GM23248 (cell line): ENCODE measurements around the gene TMC5. TPM values are rescaled to one million over a fixed set of nuclear protein-coding genes. Genes with fewer than 3 reads are reported as not detected.

ENCODE experiments used
- DNase-seq: peaks from one replicate; pipeline ENCODE4 v3.0.0-alpha.2; 2015
- H2AFZ ChIP-seq: fragments of 200-600 bp; sonication (generic); 2 replicates; pipeline ENCODE4 v1.6.1; 2016; ENCODE audit warnings: antibody characterized with exemption
- H3F3A ChIP-seq: fragments of 200-600 bp; sonication (generic); 2 replicates; pipeline ENCODE4 v1.6.1; 2016; ENCODE audit warnings: mild to moderate bottlenecking, antibody characterized with exemption, mixed run types; ENCODE audit not compliant: insufficient read depth
- H3K27ac ChIP-seq: fragments of 200-600 bp; sonication (generic); 2 replicates; pipeline ENCODE4 v1.5.1; 2016; ENCODE audit warnings: mild to moderate bottlenecking
- H3K27me3 ChIP-seq: fragments of 200-600 bp; sonication (generic); replicated peaks from 2 replicates; pipeline ENCODE4 v1.6.1; 2016; ENCODE audit warnings: mild to moderate bottlenecking; ENCODE audit not compliant: insufficient read depth
- H3K36me3 ChIP-seq: fragments of 200-600 bp; sonication (generic); 2 replicates; pipeline ENCODE4 v1.6.1; 2016; ENCODE audit warnings: low read depth, mild to moderate bottlenecking
- H3K4me1 ChIP-seq: fragments of 200-600 bp; sonication (generic); 2 replicates; pipeline ENCODE4 v1.6.1; 2016; ENCODE audit warnings: mild to moderate bottlenecking; ENCODE audit not compliant: insufficient read depth
- H3K4me2 ChIP-seq: fragments of 200-600 bp; sonication (generic); one replicate; pipeline ENCODE4 v1.6.1; 2016; ENCODE audit warnings: mild to moderate bottlenecking; ENCODE audit not compliant: unreplicated experiment
- H3K4me3 ChIP-seq: fragments of 200-600 bp; sonication (generic); 2 replicates; pipeline ENCODE4 v1.5.1; 2016; ENCODE audit warnings: mild to moderate bottlenecking
- H3K79me2 ChIP-seq: fragments of 200-600 bp; sonication (generic); 2 replicates; pipeline ENCODE4 v1.6.1; 2016; ENCODE audit warnings: mild to moderate bottlenecking; ENCODE audit not compliant: insufficient read depth
- H3K9ac ChIP-seq: fragments of 200-600 bp; sonication (generic); 2 replicates; pipeline ENCODE4 v1.6.1; 2016; ENCODE audit warnings: mild to moderate bottlenecking
- H3K9me2 ChIP-seq: fragments of 200-600 bp; sonication (generic); 2 replicates; pipeline ENCODE4 v1.6.1; 2016; ENCODE audit warnings: mixed run types, mild to moderate bottlenecking, moderate library complexity; ENCODE audit not compliant: insufficient read depth
- H3K9me3 ChIP-seq: fragments of 200-600 bp; sonication (generic); one replicate; pipeline ENCODE4 v1.6.1; 2017; ENCODE audit warnings: low read depth
- H4K20me1 ChIP-seq: fragments of 200-600 bp; sonication (generic); 2 replicates; pipeline ENCODE4 v1.6.0; 2016; ENCODE audit not compliant: insufficient read depth
- EZH2 ChIP-seq: fragments of 200-600 bp; sonication (generic); IDR thresholded peaks from 2 replicates; pipeline ENCODE4 v1.6.1; 2018; ENCODE audit warnings: antibody characterized with exemption, mild to moderate bottlenecking; ENCODE audit not compliant: insufficient read depth, poor library complexity, severe bottlenecking
- EZH2phosphoT487 ChIP-seq: fragments of 200-600 bp; sonication (generic); IDR thresholded peaks from 2 replicates; pipeline ENCODE4 v1.6.1; 2018; ENCODE audit warnings: antibody characterized with exemption, moderate library complexity, mild to moderate bottlenecking, low read depth; ENCODE audit not compliant: insufficient read depth
- WGBS, 2 experiments: methylation state at CpG; one replicate each; pipeline ENCODE4 v1.1.6; 2015 to 2017; ENCODE audit warnings: low lambda C conversion rate in 2 of 2, low coverage in 1 of 2; ENCODE audit errors: missing lambda C conversion rate in 2 of 2; 5-methylcytosine and 5-hydroxymethylcytosine counted together
- in situ Hi-C: fragments of 300-500 bp; cut with MboI; formaldehyde crosslinking; loops from 2 replicates; pipeline ENCODE4 v1.15.0; 2020
- polyA plus RNA-seq: library from polyadenylated mRNA; unstranded; fragments of >200 nt; fragmentation: Nextera tagmentation; extraction: Ambion mirVana; gene quantifications from 2 replicates; pipeline ENCODE4 v1.2.1, GENCODE V29; 2016
- total RNA-seq: library from RNA; depleted of rRNA; stranded (reverse); fragments of >200 nt; shearing (Covaris generic); gene quantifications from 2 replicates; pipeline ENCODE4 v1.2.3, GENCODE V29; 2014

TMC5 gene
- total and polyA plus RNA-seq, 2 experiments from 2014 or later, result not detected

DNA sequence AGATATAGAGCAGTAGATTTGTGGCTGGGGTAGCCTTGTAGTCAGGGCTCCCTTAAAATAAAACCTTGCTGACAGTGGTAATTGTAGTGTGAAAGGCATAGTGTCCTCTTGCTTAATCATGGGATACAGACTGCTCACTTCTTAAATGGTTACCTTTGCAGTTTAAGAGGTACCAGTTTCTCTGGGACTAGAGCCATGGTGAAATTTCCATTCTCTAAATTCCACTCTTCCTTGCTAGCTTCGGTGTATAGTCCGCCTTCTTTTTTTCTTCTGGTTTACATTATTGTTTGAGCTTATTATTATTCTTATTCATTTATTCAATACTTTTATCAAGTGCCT, 107.7 kb downstream of the TMC5 start:
- Histone ChIP-seq H3K79me2 (peaks cover 57% of the 10 kb centered on the region), H3K4me1 (no peaks in the 10 kb centered on the region; the same call in 1 of the 2 replicates), H3K36me3 (peaks cover 12% of the 10 kb centered on the region; the same call in 1 of the 2 replicates), H3K27me3 (no peaks in the 10 kb centered on the region), H3K4me3 (peak overlapping the region; percentile 97), H3K9me2 (no peaks in the 10 kb centered on the region), H2AFZ (peak overlapping the region; percentile 99), H3K9me3 (no peaks in the 10 kb centered on the region), H3F3A (no peaks in the 10 kb centered on the region; the same call in 1 of the 2 replicates), H3K4me2 (peak overlapping the region; percentile 92), H3K27ac (no peak overlapping the region), H4K20me1 (no peaks in the 10 kb centered on the region), H3K9ac (peak overlapping the region; percentile 87; the same call in 1 of the 2 replicates)
- DNase-seq, result no peak
- in situ Hi-C loops, result loop anchor here (25.0 kb wide), 1 partner anchor 713 kb away; the partner anchor contains the start of gene ARL6IP1
- TF ChIP-seq EZH2 (no peak), EZH2phosphoT487 (no peak)
- 59 to 75% methylated on average over 2 of the region's 2 CpGs for WGBS, 2 experiments

DNA sequence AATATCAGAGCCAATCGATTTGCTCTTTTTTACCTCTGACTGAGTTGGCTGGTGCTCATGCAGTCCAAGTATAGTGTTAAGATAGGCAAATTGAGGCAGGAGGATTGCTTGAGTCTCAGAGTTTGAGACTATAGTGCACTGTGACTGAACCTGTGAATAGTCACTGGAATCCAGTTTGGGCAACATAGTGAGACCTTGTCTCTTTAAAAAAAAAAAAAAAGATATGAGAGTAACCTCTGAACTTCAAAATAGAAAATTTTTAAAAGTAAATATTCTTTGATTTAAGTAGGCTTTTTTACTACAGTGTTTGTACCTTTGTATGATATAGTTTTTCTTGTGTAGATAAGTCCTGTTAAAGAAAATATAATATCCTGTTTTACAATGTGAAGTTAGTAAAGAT, 109.5 kb downstream of the TMC5 start:
- in situ Hi-C loops, result loop anchor here (25.0 kb wide), 1 partner anchor 715 kb away; the partner anchor contains the start of gene ARL6IP1
- no peaks in the 10 kb centered on the region for H3K9me3 ChIP-seq

DNA sequence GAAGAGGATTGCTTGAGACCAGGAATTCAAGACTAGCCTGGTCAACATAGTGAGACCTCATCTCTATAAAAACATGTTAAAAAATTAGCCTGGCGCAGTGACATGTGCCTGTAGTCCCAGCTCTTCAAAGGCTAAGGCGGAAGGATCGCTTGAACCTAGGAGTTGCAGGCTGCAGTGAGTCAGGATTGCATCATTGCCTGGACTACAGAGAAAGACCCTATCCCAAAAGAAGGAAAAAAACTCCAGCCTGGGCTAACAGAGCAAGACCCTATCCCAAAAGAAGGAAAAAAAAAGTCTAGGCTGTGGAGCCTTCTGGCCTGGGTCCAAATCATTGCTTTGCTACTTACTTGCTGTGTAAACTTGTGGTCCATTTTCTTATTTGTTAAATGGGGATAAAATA, 111.0 kb downstream of the TMC5 start:
- no peak overlapping the region for H3K9ac ChIP-seq
- TF ChIP-seq EZH2 (no peak), EZH2phosphoT487 (no peak)
- no peak overlapping the region for H3K4me2 ChIP-seq
- no peaks in the 10 kb centered on the region for H3K9me3 ChIP-seq
- no peaks in the 10 kb centered on the region for H4K20me1 ChIP-seq
- peaks cover 15% of the 10 kb centered on the region; the same call in 1 of the 2 replicates for H3K36me3 ChIP-seq
- 95% methylated on average over 3 of the region's 3 CpGs for WGBS, 2 experiments
- H3K4me3 ChIP-seq, result no peak overlapping the region
- H3K79me2 ChIP-seq, result peaks cover 48% of the 10 kb centered on the region
- in situ Hi-C loops, result loop anchor here (25.0 kb wide), 1 partner anchor 716 kb away; the partner anchor contains the start of gene ARL6IP1
- H3F3A ChIP-seq, result no peaks in the 10 kb centered on the region
- no peaks in the 10 kb centered on the region for H3K9me2 ChIP-seq
- no peaks in the 10 kb centered on the region for H3K4me1 ChIP-seq
- no peaks in the 10 kb centered on the region for H3K27me3 ChIP-seq
- no peak overlapping the region for H3K27ac ChIP-seq
- DNase-seq, result no peak
- no peak overlapping the region for H2AFZ ChIP-seq

More for the DNA sequence above, 109.5 kb downstream of the TMC5 start:
- 0% methylated on average over 1 of the region's 1 CpG for WGBS, 2 experiments
- TF ChIP-seq EZH2phosphoT487 (no peak), EZH2 (no peak)
- no peaks in the 10 kb centered on the region for H4K20me1 ChIP-seq
- H3K27ac ChIP-seq, result no peak overlapping the region
- H3K9ac ChIP-seq, result no peak overlapping the region
- H3K79me2 ChIP-seq, result peaks cover 48% of the 10 kb centered on the region
- H3F3A ChIP-seq, result no peaks in the 10 kb centered on the region
- no peaks in the 10 kb centered on the region for H3K4me1 ChIP-seq
- H3K27me3 ChIP-seq, result no peaks in the 10 kb centered on the region
- H3K36me3 ChIP-seq, result peaks cover 12% of the 10 kb centered on the region; the same call in 1 of the 2 replicates
- no peak for DNase-seq
- H3K4me2 ChIP-seq, result no peak overlapping the region
- H3K4me3 ChIP-seq, result no peak overlapping the region
- no peak overlapping the region for H2AFZ ChIP-seq
- no peaks in the 10 kb centered on the region for H3K9me2 ChIP-seq

DNA sequence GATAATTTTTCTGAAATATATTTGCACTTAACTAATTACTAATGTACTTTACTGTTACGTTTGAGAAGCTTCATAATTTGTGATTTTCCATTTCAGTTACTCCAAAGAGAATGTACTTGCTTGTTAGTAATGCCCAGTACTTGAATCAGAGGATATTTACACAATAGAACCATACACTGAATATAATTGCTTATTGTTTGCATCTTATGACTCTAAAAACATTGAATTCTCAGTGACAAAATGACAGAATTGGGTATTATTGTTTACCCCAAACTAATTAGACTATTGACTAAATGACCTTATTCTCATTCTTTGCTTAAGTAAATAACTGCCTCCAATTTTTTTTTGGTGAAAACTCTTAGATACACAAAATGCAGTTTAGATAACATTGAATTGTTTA, 114.9 kb downstream of the TMC5 start:
- H3K36me3 ChIP-seq, result peaks cover 32% of the 10 kb centered on the region; the same call in 1 of the 2 replicates
- in situ Hi-C loops, result loop anchor here (25.0 kb wide), 1 partner anchor 720 kb away; the partner anchor contains the start of gene ARL6IP1
- no peak overlapping the region for H3K9ac ChIP-seq
- H3K27me3 ChIP-seq, result no peaks in the 10 kb centered on the region
- H3K4me1 ChIP-seq, result no peaks in the 10 kb centered on the region
- H3K9me2 ChIP-seq, result no peaks in the 10 kb centered on the region
- TF ChIP-seq EZH2 (no peak), EZH2phosphoT487 (no peak)
- H3K4me3 ChIP-seq, result no peak overlapping the region
- no peak overlapping the region for H3K4me2 ChIP-seq
- WGBS, 2 experiments, result 58 to 65% methylated on average over 1 of the region's 1 CpG
- H3K9me3 ChIP-seq, result no peaks in the 10 kb centered on the region
- no peak overlapping the region for H2AFZ ChIP-seq
- no peak overlapping the region for H3K27ac ChIP-seq
- peaks cover 9% of the 10 kb centered on the region; the same call in 1 of the 2 replicates for H3K79me2 ChIP-seq
- DNase-seq, result no peak
- H4K20me1 ChIP-seq, result no peaks in the 10 kb centered on the region
- H3F3A ChIP-seq, result no peaks in the 10 kb centered on the region
